ENCODE results near the gene NCAN.

GRCh38 chr19:19278315-19278714, 66.6 kb downstream of the NCAN start:
- TF ChIP-seq CTCF (IDR thresholded peaks at IDR 0.05; ENCODE audit: poor library complexity) (no peak), EZH2 (IDR thresholded peaks at IDR 0.05; ENCODE audit: borderline replicate concordance) (no peak)
